H1 (cell line): ENCODE results near the gene DHRS2. TPM values are rescaled to one million over a fixed set of nuclear protein-coding genes. Genes with fewer than 3 reads are reported as not detected.

Experiments used
- BCL11A ChIP-seq, 2 experiments: IDR thresholded peaks; one replicate each; pipeline ENCODE4 v1.6.1; 2011; ENCODE audit warnings: low read depth in 2 of 2, low read length in 2 of 2, mild to moderate bottlenecking in 2 of 2
- CHD2 ChIP-seq: IDR thresholded peaks from 2 replicates; pipeline ENCODE4 v1.6.1; 2012; ENCODE audit warnings: low read length, improper control_type of control experiment
- EGR1 ChIP-seq: IDR thresholded peaks from 2 replicates; pipeline ENCODE4 v1.6.1; 2011; ENCODE audit warnings: low read depth, low read length, borderline replicate concordance
- EZH2 ChIP-seq: fragments of 200-600 bp; sonication (generic); IDR thresholded peaks from 2 replicates; pipeline ENCODE4 v1.7.1; 2012; ENCODE audit warnings: low read depth, mild to moderate bottlenecking, moderate library complexity, low read length, inconsistent platforms; ENCODE audit not compliant: severe bottlenecking
- HDAC2 ChIP-seq, 2 experiments: fragments of 300-600 bp in 1 of 2; sonication (generic) in 1 of 2; IDR thresholded peaks; 2 replicates each; pipeline ENCODE4 v1.6.1; 2011 to 2012; ENCODE audit warnings: low read depth in 2 of 2, low read length in 2 of 2, mild to moderate bottlenecking in 2 of 2, moderate library complexity in 2 of 2, borderline replicate concordance in 1 of 2, inconsistent platforms in 1 of 2
- HDAC6 ChIP-seq: IDR thresholded peaks from one replicate; pipeline ENCODE4 v1.7.1; 2012; ENCODE audit warnings: low read depth, mild to moderate bottlenecking, inconsistent platforms, low read length, moderate library complexity
- JUND ChIP-seq: IDR thresholded peaks from 2 replicates; pipeline ENCODE4 v1.6.1; 2011; ENCODE audit warnings: mild to moderate bottlenecking, improper control_type of control experiment, low read length
- NANOG ChIP-seq: IDR thresholded peaks from 2 replicates; pipeline ENCODE4 v1.6.1; 2011; ENCODE audit warnings: low read length, low read depth, mild to moderate bottlenecking, inconsistent platforms; ENCODE audit not compliant: insufficient read depth, poor library complexity, severe bottlenecking
- RNF2 ChIP-seq: fragments of 200-900, 300-1000 bp; sonication (generic); IDR thresholded peaks from 2 replicates; pipeline ENCODE4 v1.7.1; 2016; ENCODE audit warnings: borderline replicate concordance, low read depth, mild to moderate bottlenecking, antibody characterized with exemption, low read length; ENCODE audit not compliant: poor library complexity, severe bottlenecking; ENCODE audit errors: missing control alignments
- polyA plus RNA-seq, 7 experiments: library from polyadenylated mRNA; depleted of rRNA in 3 of 7; stranded (reverse) in 5 of 7; unstranded in 2 of 7; fragments of >200 nt in 5 of 7; fragments of 200-250 nt in 2 of 7; gene quantifications; 1 replicate in 5 of 7; 2 replicates in 1 of 7; 4 replicates in 1 of 7; pipeline versions ENCODE4 v1.2.1 to v1.2.3, GENCODE V29; 2011 to 2013; ENCODE audit warnings: missing spikeins in 2 of 7, mixed read lengths in 2 of 7
- total RNA-seq: library from RNA; stranded (reverse); fragmentation: NEBNext Ultra II Directional; extraction: Animal tissue kit (Norgen Biotek cat#: 25700); gene quantifications from 2 replicates; pipeline ENCODE4 v1.2.1, GENCODE V29; 2021
- TF ChIP-seq, protein P1 (sequence below): fragments of 300-600 bp; sonication (generic); IDR thresholded peaks from 2 replicates; pipeline ENCODE4 v1.7.1; 2012; ENCODE audit warnings: low read length, moderate library complexity, mild to moderate bottlenecking, inconsistent platforms; ENCODE audit not compliant: insufficient replicate concordance

Gene DHRS2
- total and polyA plus RNA-seq, 2 of the 8 experiments (the other 6 are each of a cell fraction or from before 2014, with no cell fraction given): 1.1 to 3.5 TPM

DNA sequence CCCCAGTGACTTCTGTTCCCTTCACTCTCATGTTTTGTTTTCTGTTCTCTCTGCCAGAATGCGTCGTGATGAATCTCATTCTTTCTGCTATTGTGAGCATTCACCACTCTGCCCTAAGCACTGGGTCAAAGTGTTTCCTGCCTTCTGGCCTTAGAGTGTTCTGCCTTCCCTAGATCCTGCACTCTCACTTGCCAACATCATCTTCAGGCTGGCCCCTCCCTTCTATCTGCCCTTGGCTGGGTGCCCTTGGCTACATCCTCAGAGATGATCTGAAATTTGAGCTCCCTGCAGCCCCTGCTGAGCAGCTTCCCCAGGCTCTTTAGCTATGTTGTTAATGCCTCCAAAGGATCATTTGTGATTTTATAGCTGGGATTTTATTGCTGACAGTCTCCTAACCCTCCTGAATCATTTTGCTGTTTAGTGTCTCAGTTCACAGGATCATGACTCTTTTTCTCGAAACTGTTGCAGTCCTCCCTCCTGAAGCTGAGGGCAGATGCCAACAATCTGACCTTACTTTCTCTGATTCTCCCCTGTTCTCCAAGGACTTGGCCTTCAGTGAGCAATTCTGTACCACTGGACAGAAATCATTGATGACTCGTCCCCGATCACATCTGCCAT, 4.5 kb downstream of the DHRS2 start (continued):
- TF ChIP-seq HDAC2 (IDR thresholded peaks at IDR 0.05; ENCODE audit: borderline replicate concordance in 1 of 2, low read depth in 2 of 2, low read length in 2 of 2) (no peak), RNF2 (no peak), EZH2 (no peak), CHD2 (no peak), NANOG (no peak), EGR1 (no peak), HDAC6 (no peak), BCL11A (IDR thresholded peaks at IDR 0.05; ENCODE audit: low read depth in 2 of 2, low read length in 2 of 2) (no peak), JUND (no peak)
- TF ChIP-seq, protein P1, sequence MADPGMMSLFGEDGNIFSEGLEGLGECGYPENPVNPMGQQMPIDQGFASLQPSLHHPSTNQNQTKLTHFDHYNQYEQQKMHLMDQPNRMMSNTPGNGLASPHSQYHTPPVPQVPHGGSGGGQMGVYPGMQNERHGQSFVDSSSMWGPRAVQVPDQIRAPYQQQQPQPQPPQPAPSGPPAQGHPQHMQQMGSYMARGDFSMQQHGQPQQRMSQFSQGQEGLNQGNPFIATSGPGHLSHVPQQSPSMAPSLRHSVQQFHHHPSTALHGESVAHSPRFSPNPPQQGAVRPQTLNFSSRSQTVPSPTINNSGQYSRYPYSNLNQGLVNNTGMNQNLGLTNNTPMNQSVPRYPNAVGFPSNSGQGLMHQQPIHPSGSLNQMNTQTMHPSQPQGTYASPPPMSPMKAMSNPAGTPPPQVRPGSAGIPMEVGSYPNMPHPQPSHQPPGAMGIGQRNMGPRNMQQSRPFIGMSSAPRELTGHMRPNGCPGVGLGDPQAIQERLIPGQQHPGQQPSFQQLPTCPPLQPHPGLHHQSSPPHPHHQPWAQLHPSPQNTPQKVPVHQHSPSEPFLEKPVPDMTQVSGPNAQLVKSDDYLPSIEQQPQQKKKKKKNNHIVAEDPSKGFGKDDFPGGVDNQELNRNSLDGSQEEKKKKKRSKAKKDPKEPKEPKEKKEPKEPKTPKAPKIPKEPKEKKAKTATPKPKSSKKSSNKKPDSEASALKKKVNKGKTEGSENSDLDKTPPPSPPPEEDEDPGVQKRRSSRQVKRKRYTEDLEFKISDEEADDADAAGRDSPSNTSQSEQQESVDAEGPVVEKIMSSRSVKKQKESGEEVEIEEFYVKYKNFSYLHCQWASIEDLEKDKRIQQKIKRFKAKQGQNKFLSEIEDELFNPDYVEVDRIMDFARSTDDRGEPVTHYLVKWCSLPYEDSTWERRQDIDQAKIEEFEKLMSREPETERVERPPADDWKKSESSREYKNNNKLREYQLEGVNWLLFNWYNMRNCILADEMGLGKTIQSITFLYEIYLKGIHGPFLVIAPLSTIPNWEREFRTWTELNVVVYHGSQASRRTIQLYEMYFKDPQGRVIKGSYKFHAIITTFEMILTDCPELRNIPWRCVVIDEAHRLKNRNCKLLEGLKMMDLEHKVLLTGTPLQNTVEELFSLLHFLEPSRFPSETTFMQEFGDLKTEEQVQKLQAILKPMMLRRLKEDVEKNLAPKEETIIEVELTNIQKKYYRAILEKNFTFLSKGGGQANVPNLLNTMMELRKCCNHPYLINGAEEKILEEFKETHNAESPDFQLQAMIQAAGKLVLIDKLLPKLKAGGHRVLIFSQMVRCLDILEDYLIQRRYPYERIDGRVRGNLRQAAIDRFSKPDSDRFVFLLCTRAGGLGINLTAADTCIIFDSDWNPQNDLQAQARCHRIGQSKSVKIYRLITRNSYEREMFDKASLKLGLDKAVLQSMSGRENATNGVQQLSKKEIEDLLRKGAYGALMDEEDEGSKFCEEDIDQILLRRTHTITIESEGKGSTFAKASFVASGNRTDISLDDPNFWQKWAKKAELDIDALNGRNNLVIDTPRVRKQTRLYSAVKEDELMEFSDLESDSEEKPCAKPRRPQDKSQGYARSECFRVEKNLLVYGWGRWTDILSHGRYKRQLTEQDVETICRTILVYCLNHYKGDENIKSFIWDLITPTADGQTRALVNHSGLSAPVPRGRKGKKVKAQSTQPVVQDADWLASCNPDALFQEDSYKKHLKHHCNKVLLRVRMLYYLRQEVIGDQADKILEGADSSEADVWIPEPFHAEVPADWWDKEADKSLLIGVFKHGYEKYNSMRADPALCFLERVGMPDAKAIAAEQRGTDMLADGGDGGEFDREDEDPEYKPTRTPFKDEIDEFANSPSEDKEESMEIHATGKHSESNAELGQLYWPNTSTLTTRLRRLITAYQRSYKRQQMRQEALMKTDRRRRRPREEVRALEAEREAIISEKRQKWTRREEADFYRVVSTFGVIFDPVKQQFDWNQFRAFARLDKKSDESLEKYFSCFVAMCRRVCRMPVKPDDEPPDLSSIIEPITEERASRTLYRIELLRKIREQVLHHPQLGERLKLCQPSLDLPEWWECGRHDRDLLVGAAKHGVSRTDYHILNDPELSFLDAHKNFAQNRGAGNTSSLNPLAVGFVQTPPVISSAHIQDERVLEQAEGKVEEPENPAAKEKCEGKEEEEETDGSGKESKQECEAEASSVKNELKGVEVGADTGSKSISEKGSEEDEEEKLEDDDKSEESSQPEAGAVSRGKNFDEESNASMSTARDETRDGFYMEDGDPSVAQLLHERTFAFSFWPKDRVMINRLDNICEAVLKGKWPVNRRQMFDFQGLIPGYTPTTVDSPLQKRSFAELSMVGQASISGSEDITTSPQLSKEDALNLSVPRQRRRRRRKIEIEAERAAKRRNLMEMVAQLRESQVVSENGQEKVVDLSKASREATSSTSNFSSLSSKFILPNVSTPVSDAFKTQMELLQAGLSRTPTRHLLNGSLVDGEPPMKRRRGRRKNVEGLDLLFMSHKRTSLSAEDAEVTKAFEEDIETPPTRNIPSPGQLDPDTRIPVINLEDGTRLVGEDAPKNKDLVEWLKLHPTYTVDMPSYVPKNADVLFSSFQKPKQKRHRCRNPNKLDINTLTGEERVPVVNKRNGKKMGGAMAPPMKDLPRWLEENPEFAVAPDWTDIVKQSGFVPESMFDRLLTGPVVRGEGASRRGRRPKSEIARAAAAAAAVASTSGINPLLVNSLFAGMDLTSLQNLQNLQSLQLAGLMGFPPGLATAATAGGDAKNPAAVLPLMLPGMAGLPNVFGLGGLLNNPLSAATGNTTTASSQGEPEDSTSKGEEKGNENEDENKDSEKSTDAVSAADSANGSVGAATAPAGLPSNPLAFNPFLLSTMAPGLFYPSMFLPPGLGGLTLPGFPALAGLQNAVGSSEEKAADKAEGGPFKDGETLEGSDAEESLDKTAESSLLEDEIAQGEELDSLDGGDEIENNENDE: no peak
- TF ChIP-seq, all 59 proteins: peak for 0
